DMS153 (cell line): ENCODE measurements around the gene RTP2.

ENCODE experiments used
- DNase-seq: peaks from one replicate; lab custom pipeline; 2025; lab: John Stamatoyannopoulos, UW

Gene RTP2

GRCh38 chr3:187738331-187739093 is 36.2 kb upstream of the RTP2 start:
- peak; percentile 83 for DNase-seq

- no peak for DNase-seq
Observed at GRCh38 chr3:187738071-187738330, 35.6 kb upstream of the RTP2 start.

- DNase-seq, result no peak
Observed at GRCh38 chr3:187737368-187738070, 35.2 kb upstream of the RTP2 start.

- no peak for DNase-seq
Observed at GRCh38 chr3:187737006-187737367, 34.6 kb upstream of the RTP2 start.

GRCh38 chr3:187736418-187736871 is 34.1 kb upstream of the RTP2 start:
- no peak for DNase-seq

GRCh38 chr3:187735837-187736236 is 33.5 kb upstream of the RTP2 start:
- DNase-seq, result no peak

GRCh38 chr3:187735383-187735782 is 33.0 kb upstream of the RTP2 start:
- no peak for DNase-seq

GRCh38 chr3:187734841-187735240 is 32.5 kb upstream of the RTP2 start:
- DNase-seq, result no peak

- no peak for DNase-seq
Observed at GRCh38 chr3:187733371-187733770, 31.0 kb upstream of the RTP2 start.

- DNase-seq, result no peak
Observed at GRCh38 chr3:187729598-187729997, 27.2 kb upstream of the RTP2 start.

GRCh38 chr3:187728940-187729583 is 26.7 kb upstream of the RTP2 start:
- no peak for DNase-seq

- no peak for DNase-seq
Observed at GRCh38 chr3:187728248-187728647, 25.9 kb upstream of the RTP2 start.

- no peak for DNase-seq
Observed at GRCh38 chr3:187726564-187726963, 24.2 kb upstream of the RTP2 start.

GRCh38 chr3:187725653-187726370 is 23.5 kb upstream of the RTP2 start:
- no peak for DNase-seq

- DNase-seq, result no peak
Observed at GRCh38 chr3:187725224-187725623, 22.9 kb upstream of the RTP2 start.

GRCh38 chr3:187722206-187722612 is 19.9 kb upstream of the RTP2 start:
- no peak for DNase-seq

- no peak for DNase-seq
Observed at GRCh38 chr3:187721055-187721454, 18.7 kb upstream of the RTP2 start.

GRCh38 chr3:187720337-187720670 is 17.9 kb upstream of the RTP2 start:
- no peak for DNase-seq

GRCh38 chr3:187719628-187720336 is 17.4 kb upstream of the RTP2 start:
- no peak for DNase-seq

GRCh38 chr3:187718802-187719201 is 16.4 kb upstream of the RTP2 start:
- DNase-seq, result no peak

- no peak for DNase-seq
Observed at GRCh38 chr3:187717572-187717971, 15.2 kb upstream of the RTP2 start.

- peak; percentile 64 for DNase-seq
Observed at GRCh38 chr3:187714404-187714979, 12.1 kb upstream of the RTP2 start.
